GM23248 (cell line): Measurements from ENCODE around the gene SERPINA10. TPM values are rescaled to one million over a fixed set of nuclear protein-coding genes. Genes with fewer than 3 reads are reported as not detected.

Experiments
- DNase-seq: peaks from one replicate; pipeline ENCODE4 v3.0.0-alpha.2; 2015
- H2AFZ ChIP-seq: fragments of 200-600 bp; sonication (generic); 2 replicates; pipeline ENCODE4 v1.6.1; 2016; ENCODE audit warnings: antibody characterized with exemption
- H3F3A ChIP-seq: fragments of 200-600 bp; sonication (generic); 2 replicates; pipeline ENCODE4 v1.6.1; 2016; ENCODE audit warnings: mild to moderate bottlenecking, antibody characterized with exemption, mixed run types; ENCODE audit not compliant: insufficient read depth
- H3K27ac ChIP-seq: fragments of 200-600 bp; sonication (generic); 2 replicates; pipeline ENCODE4 v1.5.1; 2016; ENCODE audit warnings: mild to moderate bottlenecking
- H3K27me3 ChIP-seq: fragments of 200-600 bp; sonication (generic); replicated peaks from 2 replicates; pipeline ENCODE4 v1.6.1; 2016; ENCODE audit warnings: mild to moderate bottlenecking; ENCODE audit not compliant: insufficient read depth
- H3K36me3 ChIP-seq: fragments of 200-600 bp; sonication (generic); 2 replicates; pipeline ENCODE4 v1.6.1; 2016; ENCODE audit warnings: low read depth, mild to moderate bottlenecking
- H3K4me1 ChIP-seq: fragments of 200-600 bp; sonication (generic); 2 replicates; pipeline ENCODE4 v1.6.1; 2016; ENCODE audit warnings: mild to moderate bottlenecking; ENCODE audit not compliant: insufficient read depth
- H3K4me2 ChIP-seq: fragments of 200-600 bp; sonication (generic); one replicate; pipeline ENCODE4 v1.6.1; 2016; ENCODE audit warnings: mild to moderate bottlenecking; ENCODE audit not compliant: unreplicated experiment
- H3K4me3 ChIP-seq: fragments of 200-600 bp; sonication (generic); 2 replicates; pipeline ENCODE4 v1.5.1; 2016; ENCODE audit warnings: mild to moderate bottlenecking
- H3K79me2 ChIP-seq: fragments of 200-600 bp; sonication (generic); 2 replicates; pipeline ENCODE4 v1.6.1; 2016; ENCODE audit warnings: mild to moderate bottlenecking; ENCODE audit not compliant: insufficient read depth
- H3K9ac ChIP-seq: fragments of 200-600 bp; sonication (generic); 2 replicates; pipeline ENCODE4 v1.6.1; 2016; ENCODE audit warnings: mild to moderate bottlenecking
- H3K9me2 ChIP-seq: fragments of 200-600 bp; sonication (generic); 2 replicates; pipeline ENCODE4 v1.6.1; 2016; ENCODE audit warnings: mixed run types, mild to moderate bottlenecking, moderate library complexity; ENCODE audit not compliant: insufficient read depth
- H3K9me3 ChIP-seq: fragments of 200-600 bp; sonication (generic); one replicate; pipeline ENCODE4 v1.6.1; 2017; ENCODE audit warnings: low read depth
- H4K20me1 ChIP-seq: fragments of 200-600 bp; sonication (generic); 2 replicates; pipeline ENCODE4 v1.6.0; 2016; ENCODE audit not compliant: insufficient read depth
- EZH2 ChIP-seq: fragments of 200-600 bp; sonication (generic); IDR thresholded peaks from 2 replicates; pipeline ENCODE4 v1.6.1; 2018; ENCODE audit warnings: antibody characterized with exemption, mild to moderate bottlenecking; ENCODE audit not compliant: insufficient read depth, poor library complexity, severe bottlenecking
- EZH2phosphoT487 ChIP-seq: fragments of 200-600 bp; sonication (generic); IDR thresholded peaks from 2 replicates; pipeline ENCODE4 v1.6.1; 2018; ENCODE audit warnings: antibody characterized with exemption, moderate library complexity, mild to moderate bottlenecking, low read depth; ENCODE audit not compliant: insufficient read depth
- WGBS, 2 experiments: methylation state at CpG; one replicate each; pipeline ENCODE4 v1.1.6; 2015 to 2017; ENCODE audit warnings: low lambda C conversion rate in 2 of 2, low coverage in 1 of 2; ENCODE audit errors: missing lambda C conversion rate in 2 of 2; 5-methylcytosine and 5-hydroxymethylcytosine counted together
- in situ Hi-C: fragments of 300-500 bp; cut with MboI; formaldehyde crosslinking; loops from 2 replicates; pipeline ENCODE4 v1.15.0; 2020
- polyA plus RNA-seq: library from polyadenylated mRNA; unstranded; fragments of >200 nt; fragmentation: Nextera tagmentation; extraction: Ambion mirVana; gene quantifications from 2 replicates; pipeline ENCODE4 v1.2.1, GENCODE V29; 2016
- total RNA-seq: library from RNA; depleted of rRNA; stranded (reverse); fragments of >200 nt; shearing (Covaris generic); gene quantifications from 2 replicates; pipeline ENCODE4 v1.2.3, GENCODE V29; 2014

Gene SERPINA10
- total and polyA plus RNA-seq, 2 experiments from 2014 or later: not detected

DNA sequence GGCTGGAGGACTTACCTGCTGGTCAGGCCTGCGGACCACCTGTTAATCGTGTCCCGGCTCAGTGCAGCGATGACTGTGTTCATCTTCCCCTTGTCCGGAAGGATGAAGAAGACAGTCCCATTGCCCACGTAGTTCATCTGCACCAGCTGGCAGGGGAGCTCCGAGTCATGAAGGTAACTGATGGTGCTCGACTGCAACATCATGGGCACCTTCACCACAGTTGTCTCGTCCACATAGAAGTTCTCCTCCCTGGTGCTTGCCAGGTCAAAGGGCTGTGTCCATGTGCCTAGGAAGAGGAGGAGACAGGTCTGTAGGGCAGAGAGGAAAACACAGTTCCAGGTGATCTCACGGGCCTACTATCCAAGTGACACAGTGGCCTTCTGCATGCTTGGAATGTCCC is 16.7 kb upstream of the SERPINA10 start:
- 73 to 74% methylated on average over 10 of the region's 10 CpGs for WGBS, 2 experiments
- H3K27ac ChIP-seq: no peak overlapping the region

GRCh38 chr14:94307410-94307992 is 14.4 kb upstream of the SERPINA10 start:
- TF ChIP-seq EZH2 (no peak), EZH2phosphoT487 (no peak)
- no peaks in the 10 kb centered on the region for H3K4me1 ChIP-seq
- H3K27ac ChIP-seq: no peak overlapping the region
- WGBS, 2 experiments: 48 to 49% methylated on average over 5 of the region's 5 CpGs
- no peak overlapping the region for H3K9ac ChIP-seq
- no peak overlapping the region for H2AFZ ChIP-seq
- no peaks in the 10 kb centered on the region for H3K79me2 ChIP-seq
- H3K27me3 ChIP-seq: no peaks in the 10 kb centered on the region
- no peak overlapping the region for H3K4me3 ChIP-seq
- H4K20me1 ChIP-seq: no peaks in the 10 kb centered on the region
- H3K9me3 ChIP-seq: no peaks in the 10 kb centered on the region
- DNase-seq: no peak
- H3F3A ChIP-seq: no peaks in the 10 kb centered on the region
- no peak overlapping the region for H3K4me2 ChIP-seq
- no peaks in the 10 kb centered on the region for H3K36me3 ChIP-seq
- in situ Hi-C loops: no loop called here
- no peaks in the 10 kb centered on the region for H3K9me2 ChIP-seq

More for the DNA sequence above, 16.7 kb upstream of the SERPINA10 start:
- Histone ChIP-seq H3K9ac (no peak overlapping the region), H3K36me3 (no peaks in the 10 kb centered on the region), H4K20me1 (no peaks in the 10 kb centered on the region), H3K4me3 (no peak overlapping the region), H3K9me2 (no peaks in the 10 kb centered on the region), H3K79me2 (no peaks in the 10 kb centered on the region), H3K9me3 (no peaks in the 10 kb centered on the region), H3K27me3 (no peaks in the 10 kb centered on the region), H3K4me1 (no peaks in the 10 kb centered on the region), H3K4me2 (no peak overlapping the region), H3F3A (no peaks in the 10 kb centered on the region), H2AFZ (no peak overlapping the region)
- in situ Hi-C loops: no loop called here
- TF ChIP-seq EZH2 (no peak), EZH2phosphoT487 (no peak)
- no peak for DNase-seq

DNA sequence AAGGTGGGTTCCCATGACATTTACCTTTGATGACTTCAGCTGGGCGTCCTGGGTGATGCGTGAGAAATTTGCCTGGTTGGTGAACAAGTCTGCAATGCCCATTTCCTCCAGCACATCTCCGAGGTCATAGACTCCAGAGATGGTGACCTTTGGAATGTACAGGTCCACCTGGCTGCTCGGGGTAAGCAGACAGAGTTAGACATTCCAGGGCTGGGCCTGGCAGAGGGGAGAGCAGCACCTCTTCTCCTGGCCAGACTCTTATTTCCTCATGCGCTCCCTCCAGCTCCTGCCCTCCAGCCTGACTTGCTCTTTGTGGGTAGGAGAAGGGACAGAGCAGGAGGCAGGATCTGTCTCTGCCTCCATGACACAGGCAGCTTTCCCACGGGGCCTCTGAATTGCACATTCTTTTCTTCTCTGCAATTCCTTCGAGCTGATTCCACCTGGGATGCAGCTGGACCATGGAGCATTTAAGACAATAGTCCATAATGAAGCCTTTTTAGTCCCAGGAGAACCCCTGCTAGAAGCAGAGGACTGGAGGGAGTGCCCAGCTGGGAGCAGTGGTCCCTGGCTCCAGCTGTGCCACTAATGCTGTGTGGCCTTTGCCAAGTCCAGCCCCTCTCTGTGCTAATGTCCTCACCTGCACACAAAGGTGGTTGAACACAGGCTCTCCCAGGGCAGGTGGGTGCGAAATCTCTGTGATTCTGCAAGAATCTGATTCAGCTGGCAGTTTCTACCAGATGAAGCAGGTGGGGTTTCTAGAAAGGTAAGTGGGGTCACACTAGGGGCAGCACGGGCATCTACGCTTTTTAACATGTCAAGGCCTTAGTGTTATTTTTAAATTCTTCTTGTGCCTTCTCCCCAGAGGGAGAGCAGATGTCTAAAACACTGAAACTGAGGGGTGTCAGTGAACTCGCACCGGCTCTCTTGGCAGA is 13.2 kb upstream of the SERPINA10 start:
- Histone ChIP-seq H3K9me2 (no peaks in the 10 kb centered on the region), H3K36me3 (no peaks in the 10 kb centered on the region), H3K4me3 (no peak overlapping the region), H2AFZ (no peak overlapping the region), H4K20me1 (no peaks in the 10 kb centered on the region), H3F3A (no peaks in the 10 kb centered on the region), H3K9ac (no peak overlapping the region), H3K4me2 (no peak overlapping the region), H3K79me2 (no peaks in the 10 kb centered on the region), H3K27ac (no peak overlapping the region), H3K9me3 (no peaks in the 10 kb centered on the region), H3K27me3 (no peaks in the 10 kb centered on the region), H3K4me1 (no peaks in the 10 kb centered on the region)
- in situ Hi-C loops: no loop called here
- no peak for TF ChIP-seq EZH2
- TF ChIP-seq EZH2phosphoT487: no peak
- 37% methylated on average over 12 of the region's 12 CpGs for WGBS, 2 experiments
- no peak for DNase-seq

DNA sequence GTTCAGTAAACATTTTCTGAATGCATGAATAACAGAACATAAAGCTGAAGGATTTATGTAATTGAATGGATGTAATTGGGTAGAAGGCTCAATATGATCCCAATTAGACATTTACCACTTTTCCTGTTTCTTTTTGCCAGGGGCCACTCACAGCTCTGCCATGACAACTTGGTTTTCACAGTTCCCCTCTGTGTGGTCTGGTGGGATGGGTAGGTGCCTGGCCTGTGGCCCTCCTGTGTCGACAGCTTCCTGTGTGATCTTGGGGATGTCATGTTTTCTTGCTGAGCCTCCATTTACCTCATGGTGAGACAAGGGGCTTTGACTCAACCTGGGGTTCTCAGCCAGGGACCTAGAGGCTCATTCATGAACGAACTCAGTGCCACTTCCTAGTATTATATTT is 12.6 kb upstream of the SERPINA10 start:
- H3K36me3 ChIP-seq: no peaks in the 10 kb centered on the region
- H3K79me2 ChIP-seq: no peaks in the 10 kb centered on the region
- H3K4me3 ChIP-seq: no peak overlapping the region
- no peaks in the 10 kb centered on the region for H3K27me3 ChIP-seq
- H3K4me1 ChIP-seq: no peaks in the 10 kb centered on the region
- H2AFZ ChIP-seq: no peak overlapping the region
- H3K27ac ChIP-seq: no peak overlapping the region
- no peak for DNase-seq
- H3K9ac ChIP-seq: no peak overlapping the region
- H3K4me2 ChIP-seq: no peak overlapping the region
- WGBS, 2 experiments: 45 to 67% methylated on average over 2 of the region's 2 CpGs
- TF ChIP-seq EZH2phosphoT487 (no peak), EZH2 (no peak)
- H4K20me1 ChIP-seq: no peaks in the 10 kb centered on the region
- in situ Hi-C loops: no loop called here
- no peaks in the 10 kb centered on the region for H3F3A ChIP-seq
- H3K9me2 ChIP-seq: no peaks in the 10 kb centered on the region
- H3K9me3 ChIP-seq: no peaks in the 10 kb centered on the region
